GM18498 (cell line): ENCODE measurements around the gene CCDC15.
A peak's percentile ranks its signal among the peaks of the same experiment; 100 is the strongest.

ENCODE experiments used
- ATAC-seq: cut with Tn5 transposase; IDR thresholded peaks from one replicate; pipeline ENCODE4 v1.9.1; 2021; ENCODE audit warnings: mild to moderate bottlenecking, moderate library complexity; ENCODE audit not compliant: unreplicated experiment

The CCDC15 gene, protein sequence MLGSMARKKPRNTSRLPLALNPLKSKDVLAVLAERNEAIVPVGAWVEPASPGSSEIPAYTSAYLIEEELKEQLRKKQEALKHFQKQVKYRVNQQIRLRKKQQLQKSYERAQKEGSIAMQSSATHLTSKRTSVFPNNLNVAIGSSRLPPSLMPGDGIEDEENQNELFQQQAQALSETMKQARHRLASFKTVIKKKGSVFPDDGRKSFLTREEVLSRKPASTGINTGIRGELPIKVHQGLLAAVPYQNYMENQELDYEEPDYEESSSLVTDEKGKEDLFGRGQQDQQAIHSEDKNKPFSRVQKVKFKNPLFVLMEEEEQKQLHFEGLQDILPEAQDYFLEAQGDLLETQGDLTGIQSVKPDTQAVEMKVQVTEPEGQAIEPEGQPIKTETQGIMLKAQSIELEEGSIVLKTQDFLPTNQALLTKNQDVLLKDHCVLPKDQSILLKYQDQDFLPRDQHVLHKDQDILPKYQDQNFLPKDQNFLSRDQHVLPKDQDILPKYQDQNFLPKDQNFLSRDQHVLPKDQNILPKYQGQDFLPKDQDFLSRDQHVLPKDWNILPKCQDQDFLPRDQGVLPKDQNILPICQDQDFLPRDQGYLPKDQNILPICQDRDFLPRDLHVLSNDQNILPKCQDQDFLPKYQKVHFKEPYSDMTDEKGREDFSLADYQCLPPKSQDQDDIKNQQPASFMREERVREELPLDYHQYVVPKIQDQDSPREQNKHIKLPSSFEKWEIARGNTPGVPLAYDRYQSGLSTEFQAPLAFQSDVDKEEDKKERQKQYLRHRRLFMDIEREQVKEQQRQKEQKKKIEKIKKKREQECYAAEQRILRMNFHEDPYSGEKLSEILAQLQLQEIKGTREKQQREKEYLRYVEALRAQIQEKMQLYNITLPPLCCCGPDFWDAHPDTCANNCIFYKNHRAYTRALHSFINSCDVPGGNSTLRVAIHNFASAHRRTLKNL

GRCh38 chr11:124953753-124954589, at the start of gene CCDC15:
Gene CCDC15, plus strand, starts transcription at chr11:124954202. Its CDS starts 531 bp downstream, at chr11:124954733.
- ATAC-seq: peak; percentile 100

DNA sequence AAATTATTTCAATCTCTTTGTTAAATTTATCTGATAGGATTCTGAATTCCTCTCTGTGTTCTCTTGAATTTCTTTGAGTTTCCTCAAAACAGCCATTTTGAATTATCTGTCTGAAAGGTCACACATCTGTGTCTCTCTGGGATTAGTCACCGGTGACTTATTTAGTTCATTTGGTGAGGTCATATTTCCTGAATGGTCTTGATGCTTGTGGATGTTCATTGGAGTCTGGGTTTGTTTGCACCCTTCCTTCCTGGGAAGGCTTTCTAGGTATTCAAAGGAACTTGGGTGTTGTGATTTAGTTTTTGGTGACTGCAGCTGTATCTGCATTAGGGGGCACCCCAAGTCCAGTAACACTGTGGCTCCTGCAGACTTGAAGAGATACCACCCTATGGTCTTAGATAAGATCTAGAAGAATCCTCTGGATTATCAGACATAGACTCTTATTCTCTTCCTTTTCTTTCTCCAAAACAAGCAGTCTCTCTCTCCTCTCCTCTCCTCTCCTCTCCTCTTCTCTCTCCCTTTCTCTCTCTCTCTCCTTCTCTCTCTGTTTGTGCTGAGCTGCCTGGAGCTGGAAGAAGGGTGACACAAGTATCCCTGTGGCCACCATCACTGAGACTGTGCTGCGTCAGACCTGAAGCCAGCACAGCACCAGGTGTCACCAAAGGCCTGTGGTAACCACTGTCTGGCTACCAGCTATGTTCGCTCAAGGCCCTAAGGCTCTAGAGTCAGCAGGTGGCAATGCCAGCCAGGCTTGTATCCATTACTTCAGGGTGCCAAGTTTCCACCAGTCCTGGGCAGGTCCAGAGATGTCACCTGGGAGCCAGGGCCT, 38.2 kb upstream of the CCDC15 start:
- ATAC-seq: no peak

DNA sequence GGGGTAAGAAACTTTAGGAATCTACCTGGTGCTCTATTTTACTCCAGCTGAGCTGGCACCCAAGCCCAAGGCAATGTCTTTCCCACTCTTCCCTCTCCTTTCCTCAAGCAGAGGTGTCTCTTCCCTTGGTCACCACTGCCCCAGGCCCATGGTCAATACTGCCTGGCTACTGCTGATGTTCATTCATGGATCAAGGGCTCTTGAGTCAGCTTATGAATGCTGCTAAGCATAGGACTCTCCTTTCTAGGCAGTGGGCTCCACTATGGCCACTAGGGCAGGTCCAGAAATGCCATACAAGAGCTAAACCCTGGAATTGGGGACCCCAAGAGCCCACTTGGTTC, 37.7 kb upstream of the CCDC15 start:
- no peak for ATAC-seq

- no peak for ATAC-seq
Measured at GRCh38 chr11:124917115-124917637, 36.8 kb upstream of the CCDC15 start.

DNA sequence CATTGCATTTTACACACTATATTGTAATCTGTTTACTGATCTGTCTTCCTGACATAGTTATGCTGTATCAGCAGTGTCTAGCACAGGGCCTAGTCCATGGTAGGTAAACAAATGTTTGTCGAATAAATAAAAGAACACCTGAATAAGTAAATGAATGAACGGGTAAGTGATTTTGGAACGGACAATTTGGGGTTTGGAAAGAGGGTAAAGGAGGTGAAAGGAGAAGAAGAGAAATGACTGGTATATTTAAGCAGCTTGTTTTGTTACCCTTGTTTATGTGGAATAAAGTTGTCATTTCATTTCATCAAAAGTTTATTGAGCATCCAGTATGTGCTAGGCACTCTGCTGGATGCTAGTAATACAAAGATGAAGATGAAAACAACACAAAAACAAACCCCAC, 35.1 kb upstream of the CCDC15 start, which contains the start of gene HEPN1:
Gene HEPN1 (plus strand): TSS at position 301 of the 400 bp plus-strand sequence.
- no peak for ATAC-seq

GRCh38 chr11:124919898-124920297, 34.1 kb upstream of the CCDC15 start:
- ATAC-seq: no peak

DNA sequence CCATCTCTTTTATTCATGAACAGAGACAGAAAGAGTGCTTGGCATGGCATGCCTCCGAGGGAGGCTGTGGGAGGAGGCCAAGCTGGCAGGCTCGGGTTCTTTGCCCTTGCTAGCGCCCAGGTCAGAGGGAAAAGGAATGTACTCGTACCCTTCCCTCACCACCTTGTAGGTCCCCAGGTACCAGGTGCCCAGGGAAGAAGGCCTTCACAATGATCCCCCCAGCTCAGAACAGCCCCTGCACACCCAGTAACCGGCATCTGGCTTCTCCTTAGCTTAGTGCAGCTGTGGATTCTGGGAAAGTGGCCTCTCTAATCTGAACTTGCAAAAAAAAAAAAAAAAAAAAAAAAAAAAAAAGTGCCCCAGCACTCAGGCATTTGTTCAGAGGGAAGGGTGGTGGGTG, 33.6 kb upstream of the CCDC15 start:
- ATAC-seq: no peak

DNA sequence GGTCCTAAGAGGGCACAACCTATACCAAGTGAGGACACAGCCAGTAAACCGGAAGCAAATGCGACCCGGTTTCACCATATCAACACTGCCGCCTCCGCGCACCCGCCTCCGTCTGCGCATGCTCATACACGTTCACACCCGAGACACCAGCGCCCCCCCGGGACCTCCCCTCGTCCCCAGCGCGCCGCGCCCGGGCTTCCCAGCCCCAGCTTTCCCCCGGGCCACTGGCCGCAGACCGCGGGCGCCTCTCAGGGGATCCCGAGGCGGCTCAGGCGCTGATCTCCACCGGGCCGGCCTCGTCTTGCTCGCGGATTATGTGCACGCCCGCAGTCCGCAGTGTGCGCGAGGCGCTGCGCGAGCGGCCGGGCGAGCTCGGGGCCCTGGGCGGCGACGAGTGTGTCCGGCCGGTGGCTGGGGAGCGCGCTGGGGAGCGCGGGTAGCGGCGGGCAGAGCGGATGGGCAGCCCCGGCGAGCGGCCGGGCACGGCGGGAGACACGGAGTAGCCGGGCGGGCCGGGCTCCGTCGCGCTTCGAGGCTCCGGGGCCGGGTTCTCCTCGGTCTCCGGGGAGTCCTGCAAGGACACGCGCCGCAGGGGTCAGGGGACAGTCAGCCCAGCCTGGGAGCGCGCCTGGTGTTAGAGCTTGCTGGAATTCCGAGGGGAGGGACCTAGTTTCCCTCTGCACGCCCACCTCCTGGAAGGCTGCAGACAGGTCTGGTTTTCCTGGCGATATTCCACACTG, 33.0 kb upstream of the CCDC15 start:
- peak; percentile 68 for ATAC-seq

DNA sequence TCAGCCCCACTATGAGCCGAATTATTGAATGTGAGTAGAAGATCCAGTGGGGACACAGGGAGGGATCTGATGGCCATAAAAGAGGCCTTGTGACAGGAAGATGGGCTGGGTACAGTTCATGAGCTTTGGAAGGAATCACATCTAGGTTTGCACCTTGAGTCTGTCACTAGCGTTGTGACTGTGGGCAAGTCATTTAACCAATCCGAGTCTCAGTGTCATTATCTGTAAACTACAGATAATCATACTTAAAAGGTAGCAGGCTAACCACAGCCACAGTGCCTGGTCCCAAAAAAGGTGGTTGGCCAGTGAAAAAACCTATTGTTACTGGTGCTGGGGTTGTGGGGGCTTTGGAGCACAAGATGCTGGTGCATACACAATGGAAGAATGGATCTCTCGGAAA, 31.2 kb upstream of the CCDC15 start:
- ATAC-seq: no peak

GRCh38 chr11:124923296-124923695, 30.7 kb upstream of the CCDC15 start:
- ATAC-seq: no peak

DNA sequence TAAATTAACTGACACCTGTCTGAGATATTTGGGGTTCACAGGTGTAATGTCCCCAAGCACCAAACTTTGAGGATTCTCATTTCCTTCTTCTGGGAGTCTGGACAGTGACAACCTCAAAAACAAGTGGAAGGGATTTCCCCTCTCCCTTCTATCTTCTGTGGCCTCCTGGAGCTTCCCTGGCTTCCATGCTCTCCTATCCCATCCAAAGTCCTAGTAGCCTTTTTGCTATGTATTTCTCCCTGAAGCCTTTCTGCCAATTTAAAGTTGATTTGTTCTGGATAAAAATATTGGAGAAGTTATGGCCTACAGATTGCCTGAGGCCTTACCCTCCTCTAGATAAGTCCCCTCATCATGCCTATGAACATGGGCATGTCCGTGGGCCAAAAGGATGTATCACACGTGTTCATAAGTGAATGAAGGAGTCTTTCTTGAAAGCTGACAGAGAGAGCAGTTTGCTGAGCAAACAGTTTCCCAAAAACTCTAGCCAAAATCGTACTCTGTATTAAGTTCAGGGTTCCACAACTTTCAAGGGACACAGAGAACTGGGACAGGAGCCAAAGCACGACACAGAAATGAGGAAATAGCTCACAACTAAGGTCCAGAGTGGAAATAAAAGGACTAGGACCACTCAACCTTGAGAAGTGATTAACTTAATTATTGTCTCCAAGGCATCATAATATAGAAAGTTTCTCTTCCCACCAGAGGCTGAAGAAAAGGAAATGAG, 24.9 kb upstream of the CCDC15 start:
- ATAC-seq: no peak

DNA sequence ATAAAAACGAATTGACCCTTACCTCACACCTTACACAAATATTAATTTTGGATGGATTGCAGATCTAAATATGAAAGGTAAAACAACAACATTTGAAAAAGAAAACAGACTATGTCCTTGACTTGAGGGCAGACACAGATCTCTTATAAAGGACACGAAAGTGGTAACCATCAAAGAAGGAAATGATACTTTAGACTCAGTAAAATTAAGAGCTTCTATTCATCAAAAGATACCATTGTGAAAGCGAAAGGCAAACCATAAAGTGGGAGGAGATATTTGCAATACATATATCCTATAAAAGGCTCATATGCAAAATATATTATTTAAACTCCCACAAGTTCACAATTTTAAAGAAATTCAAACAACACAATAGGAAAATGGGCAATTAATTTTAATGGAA, 23.2 kb upstream of the CCDC15 start:
- peak; percentile 88 for ATAC-seq

DNA sequence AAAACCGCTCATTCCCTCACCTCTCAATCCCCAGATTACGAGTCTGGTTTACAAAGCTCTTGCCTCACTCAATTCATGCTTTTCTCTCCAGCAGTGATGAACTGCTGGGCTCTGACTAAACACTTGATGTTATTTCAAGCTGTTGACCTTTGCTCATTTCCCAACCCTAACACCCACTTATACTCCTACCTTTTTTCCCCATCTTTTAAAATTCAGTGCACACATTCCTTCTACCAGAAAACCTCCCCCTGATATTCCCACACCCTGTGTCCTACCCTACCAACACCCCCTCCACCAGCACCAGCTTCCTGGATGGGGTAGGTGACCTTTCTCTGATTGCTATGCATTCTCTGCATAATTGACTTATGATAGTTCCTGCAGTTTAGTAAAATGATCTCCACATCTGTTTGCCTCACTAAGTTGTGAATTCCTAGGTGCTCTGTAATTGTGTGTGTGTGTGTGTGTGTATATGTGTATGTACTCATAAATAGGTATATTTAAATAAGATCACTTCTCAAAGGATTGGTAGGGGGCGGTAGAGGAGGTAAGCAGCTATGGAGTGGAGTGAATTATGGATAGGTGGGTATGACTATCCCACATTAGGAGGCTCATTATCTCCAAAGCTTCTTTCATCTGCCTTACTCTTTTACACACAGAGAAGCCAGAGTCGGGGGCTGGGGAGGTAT, 19.0 kb upstream of the CCDC15 start:
- no peak for ATAC-seq

DNA sequence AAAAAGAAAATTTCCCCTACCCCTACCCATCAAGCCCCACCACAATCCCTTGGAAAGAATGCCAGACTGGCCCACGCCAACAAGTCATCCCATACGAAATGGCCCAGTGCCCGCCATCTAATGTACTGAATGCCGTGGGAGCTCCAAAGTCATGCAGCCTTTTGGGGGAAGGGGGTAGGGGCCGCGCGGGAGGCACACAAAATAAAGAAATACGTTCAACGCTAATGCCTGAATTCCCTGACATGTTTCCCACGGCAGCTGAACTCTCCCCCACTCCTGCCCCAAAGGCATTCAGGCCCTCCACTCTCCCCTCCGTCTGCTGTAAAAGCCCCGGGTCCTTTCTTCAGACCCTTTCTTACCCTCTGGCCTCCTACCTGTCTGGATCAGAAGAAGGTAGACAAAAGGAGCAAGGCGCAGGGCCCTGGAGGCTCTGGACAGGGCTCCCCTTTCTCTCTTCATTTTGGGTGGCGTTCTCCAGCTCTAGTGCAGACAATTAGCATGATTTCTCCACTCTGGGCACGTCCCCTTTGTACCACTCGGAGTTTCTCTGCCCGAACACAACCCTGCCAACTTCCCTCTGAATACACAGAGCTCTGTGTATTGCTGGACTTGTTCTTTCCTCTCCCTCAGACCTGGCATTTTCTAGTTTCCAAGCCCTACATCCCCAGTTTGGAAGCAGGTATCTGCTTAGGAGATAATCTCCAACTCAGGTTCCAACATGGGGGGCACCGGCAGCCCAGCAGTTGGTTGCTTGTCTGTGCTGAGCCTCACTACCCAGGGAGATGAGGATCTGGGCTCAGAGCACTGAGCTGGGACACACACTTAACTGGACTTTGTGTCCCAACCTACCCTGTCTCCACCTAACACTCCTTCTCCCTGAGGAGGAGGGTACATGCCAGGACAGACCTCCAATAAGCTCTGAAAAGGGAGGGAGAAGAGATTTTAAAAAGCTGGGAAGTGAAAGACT, 18.2 kb upstream of the CCDC15 start, which contains the start of gene HEPACAM:
Gene HEPACAM (minus strand): TSS at position 500 of the 967 bp plus-strand sequence. CDS start 41 bp downstream, at position 459.
- no peak for ATAC-seq

GRCh38 chr11:124937336-124937935, 16.6 kb upstream of the CCDC15 start:
- no peak for ATAC-seq

DNA sequence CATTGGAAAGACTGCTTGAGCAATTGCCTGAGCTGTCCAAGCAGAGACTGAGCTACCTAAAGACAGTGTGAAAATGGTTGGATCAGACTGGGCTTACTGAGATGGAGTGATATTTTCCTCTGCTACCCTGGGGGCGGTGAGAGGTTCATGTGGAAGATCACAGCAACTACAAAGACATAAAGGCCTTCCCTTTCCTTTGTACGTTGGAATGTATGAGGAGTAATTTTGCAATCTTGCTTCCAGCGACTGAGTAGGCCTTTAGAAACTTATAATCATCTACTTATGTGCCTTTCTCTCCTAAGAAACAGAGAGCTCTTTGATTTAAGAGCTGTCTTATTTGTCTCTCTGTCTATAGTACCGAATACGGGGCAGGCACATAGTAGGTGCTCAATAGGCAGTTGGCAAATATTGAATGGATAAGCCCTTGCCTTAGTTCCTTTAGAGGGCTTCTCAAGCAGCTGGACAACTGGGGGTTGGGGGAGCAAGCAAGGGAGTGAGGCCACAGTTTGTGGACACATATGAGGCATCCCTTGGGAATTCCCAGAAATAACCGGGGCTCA, 15.7 kb upstream of the CCDC15 start:
- ATAC-seq: no peak
